Fibroblast of gingiva (primary cell): ENCODE measurements around the gene CBFB.
"Not testable (repeated sequence)": the region's sequence is repeated elsewhere in the genome, so short reads cannot be mapped to it uniquely, and the experiment has no call there.

Experiments used
- DNase-seq: peaks from one replicate; pipeline ENCODE4 v3.0.0-alpha.2; 2011; ENCODE audit warnings: low read depth

Gene CBFB

DNA sequence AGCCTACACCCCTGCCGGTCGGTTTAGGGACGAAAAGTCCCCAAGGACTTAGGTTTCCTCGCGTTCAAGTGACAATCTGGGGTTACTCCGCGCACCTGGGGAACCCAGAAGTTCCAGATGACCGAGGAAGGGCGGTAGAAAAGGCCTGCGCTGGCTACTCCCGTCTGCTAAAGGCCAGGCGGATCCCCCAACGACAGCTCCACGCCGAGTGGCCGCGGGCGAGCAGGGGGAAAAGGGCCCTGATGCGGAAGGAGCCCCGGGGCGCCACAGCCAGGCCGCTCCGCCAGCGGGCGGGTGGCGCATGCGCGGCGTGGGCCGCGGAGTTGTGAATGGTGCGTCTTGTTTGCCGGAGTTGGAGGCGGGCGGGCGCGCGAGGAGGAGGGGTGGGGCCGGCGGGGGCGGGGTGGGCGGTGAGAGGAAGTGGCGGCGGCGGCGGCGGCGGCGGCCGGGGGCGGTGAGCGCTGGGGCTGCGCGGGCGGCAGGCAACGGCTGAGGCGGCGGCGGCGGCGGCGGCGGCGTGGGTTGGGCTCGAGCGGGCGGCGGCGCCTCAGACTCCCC, at the start of gene CBFB:
TSS of gene CBFB (plus strand) at position 454 of the 558 bp plus-strand sequence. CDS start 259 bp downstream, outside the sequence.
- peak; percentile 93 for DNase-seq

DNA sequence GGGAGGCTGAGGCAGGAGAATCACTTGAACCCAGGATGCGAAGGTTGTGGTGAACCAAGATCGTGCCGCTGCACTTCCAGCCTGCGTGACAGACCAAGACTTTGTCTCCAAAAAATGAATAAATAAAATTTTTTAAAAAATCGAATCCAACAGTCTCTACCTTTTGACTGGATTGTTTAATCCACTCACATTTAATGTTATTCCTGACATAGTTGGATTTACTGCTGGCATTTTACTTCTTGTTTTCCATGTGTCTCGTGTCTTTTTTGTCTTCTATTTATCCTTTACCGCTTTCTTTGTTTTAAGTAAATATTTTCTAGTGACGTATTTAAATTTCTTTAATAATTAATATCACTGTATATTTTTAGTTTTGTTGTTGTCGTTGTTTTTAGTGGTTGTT, 45.9 kb upstream of the CBFB start:
- DNase-seq = no peak

- DNase-seq = no peak
Measured at GRCh38 chr16:66984892-66985311, 44.0 kb upstream of the CBFB start.

- no peak for DNase-seq
Measured at GRCh38 chr16:66986559-66986958, 42.4 kb upstream of the CBFB start.

DNA sequence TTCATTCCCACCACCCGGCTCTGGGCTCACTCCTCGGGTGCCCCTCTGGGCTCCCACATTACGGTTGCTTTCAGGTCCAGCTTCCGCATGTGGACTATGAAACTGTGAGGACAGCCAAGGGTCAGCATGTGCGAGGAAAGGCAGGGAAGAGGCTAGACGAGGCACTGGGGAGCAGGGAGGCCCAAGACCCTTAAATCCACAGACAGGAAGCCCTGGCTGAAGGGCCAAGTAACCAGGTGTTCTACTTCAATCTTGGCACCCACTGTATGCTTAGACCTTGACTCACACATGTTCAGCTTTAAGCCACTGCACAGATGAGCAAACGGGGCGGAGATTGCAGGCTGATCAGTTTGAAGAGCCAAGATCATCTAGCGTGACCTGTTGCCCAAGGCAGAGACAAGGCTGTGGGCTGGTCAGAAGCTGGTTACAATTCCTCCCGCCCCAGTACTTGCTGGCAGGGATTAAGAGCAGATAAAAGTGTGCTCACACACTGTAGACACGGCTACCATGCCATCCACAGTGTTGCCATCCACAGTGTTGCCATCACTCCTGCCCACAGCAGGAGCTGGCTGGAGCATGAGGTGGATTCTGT, 40.7 kb upstream of the CBFB start, which contains the start of gene CES4A:
TSS of gene CES4A (plus strand) at position 393 of the 592 bp plus-strand sequence. CDS start at position 577, 184 bp downstream.
- peak; percentile 74 for DNase-seq

GRCh38 chr16:66991545-66992077, 37.3 kb upstream of the CBFB start:
- no peak for DNase-seq

- not testable (repeated sequence) for DNase-seq
Measured at GRCh38 chr16:66993558-66993957, 35.4 kb upstream of the CBFB start.

DNA sequence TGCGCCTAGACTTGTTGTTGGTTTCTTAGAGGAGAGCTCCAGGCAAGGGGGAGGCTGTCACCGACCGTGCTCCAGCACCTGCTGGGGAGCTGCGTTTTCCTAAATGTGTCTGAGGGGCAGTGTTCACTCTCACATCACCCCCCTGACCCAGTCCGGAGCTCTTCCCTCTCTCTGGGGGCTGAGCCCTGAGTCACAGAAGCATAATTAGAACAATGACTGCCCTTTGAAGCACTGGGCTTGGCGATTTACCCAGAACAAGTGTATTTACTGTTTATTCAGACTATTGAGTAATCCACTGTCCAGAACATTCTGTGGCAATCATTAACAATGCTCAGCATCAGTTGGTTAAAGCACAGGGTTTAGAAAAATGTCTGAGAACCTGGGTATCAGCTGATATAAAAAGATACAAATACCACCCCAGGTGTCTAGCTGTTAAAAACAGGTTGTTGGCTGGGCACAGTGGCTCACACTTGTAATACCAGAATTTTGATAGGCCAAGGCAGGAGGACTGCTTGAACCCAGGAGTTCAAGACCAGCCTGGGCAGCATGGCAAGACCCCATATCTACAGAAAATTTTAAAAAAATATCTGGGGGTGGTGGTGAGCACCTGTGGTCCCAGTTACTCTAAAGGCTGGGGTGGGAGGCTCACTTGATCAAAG, 32.5 kb upstream of the CBFB start:
- peak; percentile 90 for DNase-seq

DNA sequence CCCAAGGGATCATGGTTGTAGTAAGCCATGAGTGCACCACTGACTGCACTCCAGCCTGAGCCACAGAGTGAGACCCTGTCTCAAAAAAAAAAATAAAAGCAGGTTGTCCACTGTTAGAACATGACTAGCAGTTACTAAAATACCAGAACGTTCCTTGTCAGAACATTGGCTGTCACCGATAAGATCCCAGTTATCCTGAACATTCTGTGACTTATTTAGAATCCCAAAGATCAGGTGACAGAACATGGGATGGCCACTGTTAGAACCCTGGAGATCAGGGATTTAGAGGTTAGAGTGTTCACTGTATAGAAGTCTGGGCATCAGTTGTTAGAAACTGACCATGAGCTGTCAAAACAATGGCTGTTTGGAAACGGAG, 32.0 kb upstream of the CBFB start:
- no peak for DNase-seq

GRCh38 chr16:67000384-67001351, 28.3 kb upstream of the CBFB start:
- DNase-seq = no peak

DNA sequence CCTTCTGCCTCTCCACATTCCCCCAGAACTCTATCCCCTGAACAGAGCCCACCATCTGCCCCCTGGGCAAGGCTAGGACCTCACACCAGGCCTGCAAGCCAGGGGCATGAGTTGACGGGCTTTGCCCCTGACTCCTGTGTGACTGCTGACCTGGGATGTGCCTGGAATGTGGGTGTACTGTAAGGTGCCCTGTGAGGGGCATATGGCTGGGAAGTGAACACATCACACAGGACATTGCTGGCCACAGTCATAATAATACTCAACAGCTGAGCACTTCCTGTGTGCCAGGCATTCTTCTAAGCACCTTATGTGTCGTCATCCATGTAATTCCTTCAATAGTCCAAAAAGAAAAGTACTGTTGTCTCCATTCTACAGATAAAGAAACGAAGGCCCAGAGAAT, 27.2 kb upstream of the CBFB start:
- no peak for DNase-seq

DNA sequence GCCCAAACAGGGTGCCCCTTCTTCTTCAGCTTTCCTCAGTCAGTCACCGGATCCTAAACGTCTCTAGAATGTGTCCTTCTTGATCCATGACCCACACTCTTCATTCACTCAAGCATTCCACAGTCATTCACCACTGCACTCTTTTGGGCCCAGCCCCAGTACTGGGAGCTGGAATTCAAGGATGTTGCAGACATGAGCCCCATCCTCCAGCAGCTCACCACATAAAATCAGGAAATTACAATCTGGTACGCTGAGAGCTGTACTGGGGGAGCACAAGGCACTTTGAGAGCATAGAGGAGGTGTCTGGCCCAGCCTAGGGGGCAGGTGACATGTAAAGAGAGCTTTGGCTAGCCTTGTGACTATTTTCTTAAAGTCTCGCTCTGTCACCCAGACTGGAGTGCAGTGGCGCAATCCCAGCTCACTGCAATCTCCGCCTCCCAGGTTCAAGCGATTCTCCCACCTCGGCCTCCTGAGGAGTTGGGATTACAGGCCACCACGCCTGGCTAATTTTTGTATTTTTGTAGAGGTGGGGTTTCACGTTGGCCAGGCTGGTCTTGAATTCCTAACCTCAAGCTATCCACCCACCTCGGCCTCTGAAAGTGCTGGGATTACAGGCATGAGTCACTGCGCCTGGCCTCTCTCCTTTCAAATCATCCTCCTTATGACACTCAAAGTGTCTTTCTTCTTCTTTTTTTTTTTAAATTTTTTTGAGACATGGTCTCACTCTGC, 21.9 kb upstream of the CBFB start:
- no peak for DNase-seq

DNA sequence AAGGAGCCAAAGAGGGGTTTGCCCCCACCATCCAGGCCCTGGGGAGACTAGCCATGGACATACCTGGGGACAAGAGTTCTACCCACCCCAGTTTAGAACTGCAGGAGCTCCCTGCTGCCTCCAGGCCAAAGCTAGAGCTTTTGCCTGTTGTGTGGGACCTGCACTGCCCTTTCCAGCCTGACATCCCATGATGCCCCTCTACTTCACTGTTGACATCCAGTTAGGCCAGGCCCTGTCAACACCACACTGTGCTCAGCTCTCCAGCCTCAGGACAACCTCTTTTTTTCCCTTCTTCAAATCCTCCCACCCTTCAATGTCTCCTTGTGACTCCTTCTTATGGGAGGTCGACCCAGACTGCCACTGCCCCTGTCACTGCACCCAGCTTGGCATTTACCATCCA, 19.8 kb upstream of the CBFB start:
- no peak for DNase-seq

DNA sequence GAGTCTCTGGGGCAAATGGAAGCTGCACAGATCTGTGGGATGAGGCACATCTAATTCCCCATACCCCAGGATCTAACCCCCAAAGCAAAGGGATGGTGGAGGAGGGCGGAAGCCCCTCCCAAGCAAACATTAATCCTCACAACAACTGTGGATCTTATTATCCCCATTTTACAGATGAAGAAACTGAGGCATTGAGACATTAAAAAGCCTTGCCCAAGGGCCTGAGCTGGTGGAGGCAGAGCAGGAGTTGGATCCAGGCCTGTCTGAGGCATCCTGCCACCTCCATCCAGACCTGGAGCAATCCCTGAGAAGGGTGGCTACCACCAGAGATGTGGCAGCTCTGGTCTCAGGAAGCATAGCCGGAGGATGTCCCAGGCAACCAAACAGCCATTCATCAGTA, 17.7 kb upstream of the CBFB start:
- no peak for DNase-seq

DNA sequence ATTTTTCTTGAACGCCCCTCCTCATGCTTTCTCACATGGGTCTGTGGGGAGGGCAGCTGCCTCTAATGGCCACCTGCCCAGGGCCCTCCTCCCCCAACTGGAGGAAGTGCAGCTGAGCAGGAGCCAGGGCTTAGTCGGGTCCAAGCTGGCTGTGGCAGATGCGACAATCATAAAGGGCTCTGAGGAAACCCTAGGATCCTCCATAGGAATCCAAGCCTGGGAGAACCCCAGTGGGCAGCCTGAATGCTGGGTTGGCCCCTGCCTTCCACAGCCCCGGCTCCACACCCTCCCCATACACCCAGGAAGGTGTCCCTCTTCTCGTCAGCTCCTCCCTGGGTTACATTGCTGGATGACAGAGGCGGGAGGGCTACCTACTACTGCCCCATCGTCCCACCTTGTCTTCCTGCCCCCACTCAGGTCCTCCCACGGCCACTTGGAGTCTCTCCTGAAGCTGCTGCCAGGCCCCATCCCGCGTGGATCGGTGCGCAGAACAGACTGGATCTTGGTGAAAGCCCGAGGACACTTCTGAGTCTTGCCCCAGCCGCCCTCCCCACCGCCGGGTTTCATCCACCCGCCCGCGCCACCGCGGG, 15.6 kb upstream of the CBFB start:
- no peak for DNase-seq

DNA sequence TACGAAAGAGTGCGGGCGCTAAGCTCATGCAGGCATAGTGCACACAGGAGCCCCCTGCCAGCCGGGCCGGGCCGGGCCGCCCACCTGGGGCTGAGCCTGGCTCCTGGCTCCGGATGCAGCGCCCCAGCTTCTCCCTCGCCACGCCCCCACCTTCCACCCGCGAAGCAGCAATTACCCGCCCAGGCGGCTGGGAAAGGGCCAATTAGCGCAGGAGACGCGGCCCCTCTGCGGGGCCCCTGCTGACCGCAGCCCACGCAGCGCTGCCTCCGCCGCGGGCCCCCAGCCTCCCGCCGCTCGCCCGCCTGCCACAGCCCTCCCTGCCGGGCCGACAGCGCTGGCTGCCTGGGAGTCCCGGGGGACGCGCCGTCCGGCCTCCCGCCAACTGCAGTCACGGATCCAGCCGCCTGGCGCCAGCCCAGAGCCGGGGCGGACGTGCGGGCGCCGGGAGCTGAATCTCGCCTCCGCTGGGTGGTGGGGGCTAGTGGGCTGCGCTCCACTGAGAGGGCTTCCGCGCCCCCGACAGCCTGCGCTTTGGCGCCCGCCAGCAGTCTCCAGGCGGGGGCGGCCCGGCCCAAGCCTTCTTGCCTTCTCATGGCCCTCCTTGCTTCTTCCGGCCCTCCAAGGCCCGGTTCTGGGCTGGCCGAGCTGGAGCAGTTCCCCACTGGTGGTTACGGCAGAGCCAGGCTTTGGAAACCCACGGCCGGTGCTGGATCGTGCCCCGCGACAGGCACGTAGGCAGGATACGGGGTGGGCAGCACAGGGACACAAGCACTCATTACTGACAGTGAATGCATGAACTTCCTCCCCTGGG, 14.9 kb upstream of the CBFB start:
- DNase-seq = peak; percentile 61

DNA sequence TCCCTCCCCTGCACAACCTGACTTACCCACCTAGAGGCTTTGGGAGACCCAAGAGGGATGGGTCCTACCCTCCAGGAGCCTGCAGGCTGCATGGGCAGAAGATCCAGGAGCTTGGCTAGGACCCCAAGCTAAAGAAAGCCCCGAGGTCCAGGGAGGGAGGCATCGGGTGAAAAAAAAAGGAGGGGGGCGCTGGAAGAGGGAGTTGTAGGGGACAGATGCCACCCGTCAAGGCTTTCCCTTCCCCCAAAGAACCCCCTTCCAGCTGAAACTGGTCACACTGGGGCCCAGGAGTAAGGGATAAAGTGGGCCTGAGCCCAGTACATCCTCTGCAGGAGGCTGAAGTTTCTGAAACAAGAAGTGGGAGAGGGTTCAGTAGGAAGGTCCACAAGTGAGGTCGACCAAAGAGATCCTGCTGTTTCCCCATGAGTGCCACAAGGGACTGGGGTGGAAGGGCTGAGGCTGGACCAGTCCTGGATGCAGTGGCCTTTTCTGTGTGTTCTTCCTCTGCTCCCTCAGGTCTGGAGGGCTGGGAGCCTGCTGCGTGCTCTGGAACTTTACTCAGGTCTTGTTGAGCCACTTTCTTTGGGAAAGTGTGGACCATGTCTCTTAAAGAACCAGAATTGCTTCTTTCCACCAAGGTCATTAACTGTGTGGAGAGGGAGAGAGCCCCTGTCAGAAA, 14.2 kb upstream of the CBFB start:
- DNase-seq = no peak

- no peak for DNase-seq
Measured at GRCh38 chr16:67015313-67015731, 13.6 kb upstream of the CBFB start.

DNA sequence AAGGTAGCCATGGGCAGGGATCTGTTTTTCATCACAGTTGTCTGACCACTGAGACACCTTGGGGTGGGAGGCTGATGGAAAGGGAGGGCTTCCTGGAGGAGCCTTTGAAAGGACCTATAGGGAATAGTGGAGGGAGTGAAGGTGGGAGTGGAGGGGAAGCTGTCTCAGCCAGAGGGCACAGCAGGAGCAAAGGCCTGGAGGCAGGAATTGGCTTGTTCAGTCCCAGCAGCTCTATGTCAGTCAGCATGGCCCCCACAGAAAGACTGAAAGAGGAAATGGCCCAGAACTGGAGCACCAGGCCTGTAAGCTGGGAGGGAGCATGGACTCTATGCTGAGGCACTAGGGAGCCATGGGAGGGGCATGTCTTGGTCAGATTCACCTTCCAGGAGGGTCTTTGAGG, 12.8 kb upstream of the CBFB start:
- DNase-seq = no peak
